ENCODE measurements around the gene DCTN2. TPM values are rescaled to one million over a fixed set of nuclear protein-coding genes. Genes with fewer than 3 reads are reported as not detected.

DCTN2 gene
- total RNA-seq, 4 donors from 2014 or later, result 166 to 257 (median 181) TPM

DNA sequence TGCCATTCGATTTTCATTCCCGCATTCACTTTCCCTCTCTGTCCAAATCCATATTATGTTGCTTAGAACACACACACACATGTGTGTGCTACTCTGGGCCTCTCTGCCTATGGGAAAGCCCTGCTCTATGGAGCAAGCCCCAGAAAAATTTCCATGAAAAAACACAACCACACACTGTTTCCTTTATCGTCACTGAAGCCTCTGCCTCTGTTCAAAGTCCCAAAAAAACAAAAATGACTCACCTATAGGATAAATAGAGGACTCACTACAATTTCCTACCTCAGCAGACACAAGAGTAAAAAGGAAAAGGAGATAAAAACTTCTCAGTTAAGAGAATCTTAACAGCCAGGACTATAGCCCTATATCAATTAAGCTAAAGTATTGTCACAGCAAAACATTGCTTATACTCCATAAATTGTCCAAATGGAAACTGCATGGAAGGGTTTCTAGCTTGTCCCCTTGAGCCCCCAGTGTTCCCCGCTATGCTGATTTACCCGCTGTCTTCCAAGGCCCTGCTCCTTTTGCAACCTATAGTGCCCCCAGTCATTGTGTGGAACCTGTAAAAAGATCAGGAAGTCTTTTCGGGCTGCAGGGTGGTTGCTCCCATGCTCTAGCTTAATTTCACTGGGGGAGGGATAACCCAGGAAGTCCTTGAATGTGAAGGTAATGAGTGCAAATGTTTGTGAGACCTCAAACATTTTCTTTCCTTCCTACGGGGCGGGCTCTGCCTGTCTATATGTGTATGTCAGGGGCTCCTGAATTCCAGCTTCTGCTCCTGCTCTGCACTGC, 32.9 kb upstream of the DCTN2 start:
- DNase-seq (ENCODE audit: low spot score in 2 of 2), result no peak
- H3K4me3 ChIP-seq (ENCODE audit: low read depth, poor library complexity, severe bottlenecking), result no peak overlapping the region
- TF ChIP-seq, protein P1, sequence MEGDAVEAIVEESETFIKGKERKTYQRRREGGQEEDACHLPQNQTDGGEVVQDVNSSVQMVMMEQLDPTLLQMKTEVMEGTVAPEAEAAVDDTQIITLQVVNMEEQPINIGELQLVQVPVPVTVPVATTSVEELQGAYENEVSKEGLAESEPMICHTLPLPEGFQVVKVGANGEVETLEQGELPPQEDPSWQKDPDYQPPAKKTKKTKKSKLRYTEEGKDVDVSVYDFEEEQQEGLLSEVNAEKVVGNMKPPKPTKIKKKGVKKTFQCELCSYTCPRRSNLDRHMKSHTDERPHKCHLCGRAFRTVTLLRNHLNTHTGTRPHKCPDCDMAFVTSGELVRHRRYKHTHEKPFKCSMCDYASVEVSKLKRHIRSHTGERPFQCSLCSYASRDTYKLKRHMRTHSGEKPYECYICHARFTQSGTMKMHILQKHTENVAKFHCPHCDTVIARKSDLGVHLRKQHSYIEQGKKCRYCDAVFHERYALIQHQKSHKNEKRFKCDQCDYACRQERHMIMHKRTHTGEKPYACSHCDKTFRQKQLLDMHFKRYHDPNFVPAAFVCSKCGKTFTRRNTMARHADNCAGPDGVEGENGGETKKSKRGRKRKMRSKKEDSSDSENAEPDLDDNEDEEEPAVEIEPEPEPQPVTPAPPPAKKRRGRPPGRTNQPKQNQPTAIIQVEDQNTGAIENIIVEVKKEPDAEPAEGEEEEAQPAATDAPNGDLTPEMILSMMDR (IDR thresholded peaks at IDR 0.05), result no peak
- no peak for TF ChIP-seq POLR2A (IDR thresholded peaks at IDR 0.05)
- 88 to 90% methylated on average over 8 of the region's 8 CpGs for WGBS, 2 donors
- intact Hi-C loops (cut with DNase I; ENCODE audit: low total_unique reads), result loop anchor here (5.0 to 10.0 kb wide), 2 partner anchors 42 to 325 kb away; no protein-coding TSS in a partner anchor

DNA sequence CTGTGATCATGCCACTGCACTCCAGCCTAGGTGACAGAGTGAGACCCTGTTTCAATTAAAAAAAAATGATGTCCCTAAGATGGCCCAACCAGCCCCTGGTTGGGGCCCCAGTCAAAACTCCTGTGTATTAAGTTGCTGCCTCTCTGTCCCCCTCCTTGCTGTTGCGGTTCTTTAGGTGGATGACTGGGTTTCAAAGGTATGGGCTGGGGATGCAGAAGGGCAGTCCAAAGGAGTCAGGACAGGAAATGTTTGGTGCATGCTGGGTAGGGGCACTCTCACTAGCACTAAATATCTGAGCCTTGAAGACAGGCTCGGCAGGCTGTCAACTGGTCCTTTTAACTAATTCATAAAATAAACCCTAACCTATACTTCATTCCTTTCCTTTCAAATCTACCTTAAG, 32.0 kb upstream of the DCTN2 start:
- 83 to 85% methylated on average over 2 of the region's 2 CpGs for WGBS, 2 donors
- DNase-seq (ENCODE audit: low spot score in 2 of 2), result no peak
- TF ChIP-seq, protein P1 (IDR thresholded peaks at IDR 0.05), result no peak
- no peak for TF ChIP-seq POLR2A (IDR thresholded peaks at IDR 0.05)
- intact Hi-C loops (cut with DNase I; ENCODE audit: low total_unique reads), result no loop called here
- H3K4me3 ChIP-seq (ENCODE audit: low read depth, poor library complexity, severe bottlenecking), result no peak overlapping the region

DNA sequence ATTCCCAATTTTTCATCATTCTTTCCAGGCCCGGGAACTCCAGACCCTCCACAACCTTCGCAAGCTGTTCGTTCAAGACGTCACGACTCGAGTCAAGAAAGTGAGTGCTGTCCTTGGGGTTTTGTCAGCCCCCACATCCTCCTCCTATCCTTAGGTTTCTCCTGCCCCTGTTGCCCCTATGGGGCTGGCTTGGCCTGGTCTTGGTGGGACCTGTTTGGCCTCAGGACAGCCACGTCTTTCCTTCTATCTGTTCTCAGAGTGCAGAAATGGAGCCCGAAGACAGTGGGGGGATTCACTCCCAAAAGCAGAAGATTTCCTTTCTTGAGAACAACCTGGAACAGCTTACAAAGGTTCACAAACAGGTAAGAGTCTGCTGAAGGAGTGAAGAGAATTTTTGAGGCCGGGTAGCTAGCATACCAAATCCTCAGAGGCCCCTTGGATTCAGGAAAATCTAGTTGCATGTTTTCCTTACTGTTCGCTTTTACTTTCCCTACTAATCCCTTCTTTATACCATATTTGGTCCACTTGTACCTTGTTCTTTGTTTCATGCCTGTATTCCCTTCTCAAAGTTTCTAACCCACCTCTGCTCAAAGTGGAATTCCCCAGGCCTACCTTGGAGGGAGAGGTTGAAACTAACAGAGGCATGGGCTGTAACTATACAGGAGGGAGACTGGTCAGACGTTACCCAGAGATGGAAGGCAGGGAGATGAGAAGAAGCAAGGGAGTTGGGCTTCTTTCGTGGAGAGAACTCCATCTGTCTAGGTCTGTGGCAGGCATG, 31.2 kb upstream of the DCTN2 start:
- WGBS, 2 donors, result 87 to 88% methylated on average over 12 of the region's 12 CpGs
- TF ChIP-seq, protein P1 (IDR thresholded peaks at IDR 0.05), result no peak
- no peak for TF ChIP-seq POLR2A (IDR thresholded peaks at IDR 0.05)
- H3K4me3 ChIP-seq (ENCODE audit: low read depth, poor library complexity, severe bottlenecking), result no peak overlapping the region
- no peak for DNase-seq (ENCODE audit: low spot score in 2 of 2)
- intact Hi-C loops (cut with DNase I; ENCODE audit: low total_unique reads), result no loop called here

DNA sequence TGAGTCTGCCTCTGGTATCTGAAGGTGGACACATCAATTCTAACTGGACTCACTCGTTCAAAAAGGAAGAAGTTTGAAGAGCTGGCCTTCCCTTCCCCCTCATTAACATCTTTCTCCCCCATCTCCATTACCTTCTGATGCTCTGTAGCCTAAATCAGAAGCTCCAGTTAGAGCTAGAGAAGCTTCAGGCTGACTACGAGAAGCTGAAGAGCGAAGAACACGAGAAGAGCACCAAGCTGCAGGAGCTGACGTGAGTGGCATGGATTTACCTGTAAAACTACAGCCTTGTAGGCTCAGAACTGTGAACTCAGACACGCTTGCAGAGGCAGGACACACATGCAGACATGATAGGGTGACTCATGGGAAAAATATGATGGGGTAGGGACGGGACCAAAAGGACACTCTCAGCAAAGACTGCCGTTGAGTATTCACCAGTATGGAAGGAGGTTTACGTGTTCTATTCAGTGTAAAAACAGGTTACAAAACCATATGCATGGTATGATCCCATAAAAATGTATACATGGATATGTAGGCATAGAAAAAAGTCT, 29.7 kb upstream of the DCTN2 start:
- no peak for TF ChIP-seq POLR2A (IDR thresholded peaks at IDR 0.05)
- TF ChIP-seq, protein P1 (IDR thresholded peaks at IDR 0.05), result no peak
- no peak overlapping the region for H3K4me3 ChIP-seq (ENCODE audit: low read depth, poor library complexity, severe bottlenecking)
- intact Hi-C loops (cut with DNase I; ENCODE audit: low total_unique reads), result no loop called here
- no peak for DNase-seq (ENCODE audit: low spot score in 2 of 2)
- 66 to 81% methylated on average over 9 of the region's 9 CpGs for WGBS, 2 donors

DNA sequence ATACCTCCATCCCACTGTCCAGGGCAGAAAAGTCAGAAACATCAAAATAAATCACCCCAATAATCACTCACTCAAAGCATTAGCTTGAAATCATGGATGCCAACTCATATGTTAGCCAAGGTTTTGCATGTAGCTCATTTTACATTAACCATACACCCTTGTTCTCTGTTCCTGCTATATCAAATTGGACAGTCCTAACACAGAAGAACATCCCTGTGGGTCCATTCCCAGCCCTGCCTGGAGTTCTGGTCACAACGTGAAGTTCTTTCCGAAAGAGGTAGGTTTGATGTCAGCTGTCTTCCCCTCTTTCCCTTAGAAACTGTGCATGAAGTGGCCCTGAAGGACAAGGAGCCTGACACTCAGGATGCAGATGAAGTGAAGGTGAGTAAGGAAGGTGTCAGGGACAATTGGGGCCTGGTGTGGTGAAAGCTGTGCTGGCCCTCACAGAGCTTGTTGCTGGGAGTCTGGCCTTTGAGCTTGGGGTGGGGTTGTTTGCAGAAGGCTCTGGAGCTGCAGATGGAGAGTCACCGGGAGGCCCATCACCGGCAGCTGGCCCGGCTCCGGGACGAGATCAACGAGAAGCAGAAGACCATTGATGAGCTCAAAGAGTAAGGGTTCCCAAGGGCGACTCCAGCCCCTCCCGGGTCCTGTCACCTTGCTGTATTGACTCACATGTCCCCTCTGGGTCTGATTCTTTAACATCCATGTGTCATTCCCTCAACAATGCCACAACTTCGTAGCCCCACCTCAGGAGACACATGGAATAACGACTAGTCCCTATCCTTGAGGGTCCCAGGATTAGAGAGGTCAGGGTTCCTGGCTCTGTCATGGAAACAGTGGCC, 29.0 kb upstream of the DCTN2 start:
- no peak overlapping the region for H3K4me3 ChIP-seq (ENCODE audit: low read depth, poor library complexity, severe bottlenecking)
- intact Hi-C loops (cut with DNase I; ENCODE audit: low total_unique reads), result no loop called here
- WGBS, 2 donors, result 85 to 94% methylated on average over 12 of the region's 12 CpGs
- DNase-seq (ENCODE audit: low spot score in 2 of 2), result no peak
- TF ChIP-seq, protein P1 (IDR thresholded peaks at IDR 0.05), result no peak
- no peak for TF ChIP-seq POLR2A (IDR thresholded peaks at IDR 0.05)
